PC-3 (cell line): ENCODE data around the gene STAT1.

Experiments
- EZH2 ChIP-seq: fragments of 300-600 bp; sonication (generic); IDR thresholded peaks from one replicate; pipeline ENCODE4 v1.6.1; 2017; ENCODE audit warnings: antibody characterized with exemption, mild to moderate bottlenecking, low read length; ENCODE audit not compliant: unreplicated experiment
- EZH2phosphoT487 ChIP-seq: fragments of 300-600 bp; sonication (generic); IDR thresholded peaks from 2 replicates; pipeline ENCODE4 v1.6.1; 2018; ENCODE audit warnings: mild to moderate bottlenecking, antibody characterized with exemption, low read length, borderline replicate concordance
- TF ChIP-seq, protein P1 (sequence below): fragments of 300-600 bp; sonication (generic); conservative IDR thresholded peaks from 2 replicates; pipeline ENCODE4 v1.5.1; 2017; ENCODE audit warnings: antibody characterized with exemption, low read depth, mild to moderate bottlenecking, low read length

DNA sequence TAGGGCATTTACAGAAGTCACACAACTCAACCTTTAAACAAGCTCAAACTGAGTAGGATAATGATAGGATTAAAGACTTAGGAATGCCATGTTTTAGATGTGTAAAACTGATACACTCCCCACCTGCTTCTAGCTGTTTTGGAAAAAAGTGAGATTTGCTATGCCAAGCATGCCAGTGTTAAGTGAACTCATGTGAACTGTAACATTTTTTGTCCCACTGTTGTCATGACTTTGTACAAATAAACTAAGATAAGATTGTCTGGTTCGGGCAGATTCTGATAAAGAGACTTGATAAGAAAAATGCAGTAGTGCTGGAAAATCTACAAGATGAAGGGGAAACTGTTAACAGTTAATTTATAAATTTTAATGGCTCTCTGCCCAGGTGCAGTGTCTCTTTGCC is 66.8 kb downstream of the STAT1 start:
- TF ChIP-seq, protein P1, sequence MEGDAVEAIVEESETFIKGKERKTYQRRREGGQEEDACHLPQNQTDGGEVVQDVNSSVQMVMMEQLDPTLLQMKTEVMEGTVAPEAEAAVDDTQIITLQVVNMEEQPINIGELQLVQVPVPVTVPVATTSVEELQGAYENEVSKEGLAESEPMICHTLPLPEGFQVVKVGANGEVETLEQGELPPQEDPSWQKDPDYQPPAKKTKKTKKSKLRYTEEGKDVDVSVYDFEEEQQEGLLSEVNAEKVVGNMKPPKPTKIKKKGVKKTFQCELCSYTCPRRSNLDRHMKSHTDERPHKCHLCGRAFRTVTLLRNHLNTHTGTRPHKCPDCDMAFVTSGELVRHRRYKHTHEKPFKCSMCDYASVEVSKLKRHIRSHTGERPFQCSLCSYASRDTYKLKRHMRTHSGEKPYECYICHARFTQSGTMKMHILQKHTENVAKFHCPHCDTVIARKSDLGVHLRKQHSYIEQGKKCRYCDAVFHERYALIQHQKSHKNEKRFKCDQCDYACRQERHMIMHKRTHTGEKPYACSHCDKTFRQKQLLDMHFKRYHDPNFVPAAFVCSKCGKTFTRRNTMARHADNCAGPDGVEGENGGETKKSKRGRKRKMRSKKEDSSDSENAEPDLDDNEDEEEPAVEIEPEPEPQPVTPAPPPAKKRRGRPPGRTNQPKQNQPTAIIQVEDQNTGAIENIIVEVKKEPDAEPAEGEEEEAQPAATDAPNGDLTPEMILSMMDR = no peak
- no peak for TF ChIP-seq EZH2
- no peak for TF ChIP-seq EZH2phosphoT487
